Heart left ventricle (tissue), 16 donors: ENCODE results near the gene KIF1A. TPM values are rescaled to one million over a fixed set of nuclear protein-coding genes. Genes with fewer than 3 reads are reported as not detected.

Source experiments
- ATAC-seq, 4 donors: fragments of 200-7000 bp; cut with Tn5 transposase; one replicate each; pipeline ENCODE4 v1.9.1; 2020 to 2022; ENCODE audit warnings: moderate library complexity in 4 of 4, mild to moderate bottlenecking in 3 of 4, moderate number of reproducible peaks in 1 of 4
- DNase-seq, 5 donors: peaks; one replicate each; pipeline ENCODE4 v3.0.0-alpha.2; 2020
- H3K27ac ChIP-seq, 12 donors: fragments of 200-600 bp; sonication (generic) in 4 of 12; one replicate each; pipeline versions ENCODE4 v1.5.0 to v1.8.0; 2016 to 2022; ENCODE audit warnings: mild to moderate bottlenecking in 2 of 12
- H3K27me3 ChIP-seq, 9 donors: fragments of 200-600 bp; sonication (generic) in 2 of 9; one replicate each; pipeline versions ENCODE4 v1.5.1 to v1.8.0; 2016 to 2022; ENCODE audit warnings: mild to moderate bottlenecking in 3 of 9
- H3K36me3 ChIP-seq, 9 donors: fragments of 200-600 bp; sonication (generic) in 2 of 9; one replicate each; pipeline versions ENCODE4 v1.5.0 to v1.8.0; 2018 to 2022; ENCODE audit warnings: mild to moderate bottlenecking in 2 of 9
- H3K4me1 ChIP-seq, 12 donors: fragments of 200-600 bp; sonication (generic) in 4 of 12; one replicate each; pipeline versions ENCODE4 v1.5.0 to v1.8.0; 2016 to 2022; ENCODE audit warnings: mild to moderate bottlenecking in 3 of 12
- H3K4me3 ChIP-seq, 12 donors: fragments of 200-600 bp; sonication (generic) in 4 of 12; one replicate each; pipeline versions ENCODE4 v1.5.0 to v1.8.0; 2017 to 2022; ENCODE audit warnings: mild to moderate bottlenecking in 9 of 12, moderate library complexity in 4 of 12
- H3K9me3 ChIP-seq, 12 donors: fragments of 200-600 bp; sonication (generic) in 4 of 12; one replicate each; pipeline versions ENCODE4 v1.5.0 to v1.8.0; 2016 to 2022; ENCODE audit warnings: mild to moderate bottlenecking in 1 of 12
- POLR2A ChIP-seq, 2 donors: fragments of 450-650 bp; IDR thresholded peaks; one replicate each; pipeline ENCODE4 v1.6.1; 2017; ENCODE audit warnings: antibody characterized with exemption in 2 of 2, mild to moderate bottlenecking in 2 of 2, moderate library complexity in 2 of 2
- WGBS, 4 donors: extraction: QIAGEN DNeasy Blood & Tissue Kit in 2 of 4; methylation state at CpG; one replicate each; pipeline versions ENCODE4 v1.1.5 to v1.1.7; 2013 to 2018; 5-methylcytosine and 5-hydroxymethylcytosine counted together
- intact Hi-C, 10 donors: fragments of 100-400 bp; cut with DNase I; formaldehyde crosslinking; loops; one replicate each; pipeline versions ENCODE4 v1.11.1 to v1.14.2; 2022
- polyA plus RNA-seq, 2 donors: library from polyadenylated mRNA; stranded (reverse); fragments of 200-250 nt; gene quantifications; one replicate each; pipeline ENCODE4 v1.2.3, GENCODE V29; 2013
- total RNA-seq, 9 donors: library from RNA; depleted of rRNA in 2 of 9; stranded (reverse); fragments of >200 nt in 2 of 9; fragmentation: NEBNext Ultra II Directional in 3 of 9; extraction: Animal tissue kit (Norgen Biotek cat#: 25700) in 3 of 9; gene quantifications; one replicate each; pipeline versions ENCODE4 v1.1.0 to v1.2.4, GENCODE V29; 2016 to 2023
- TF ChIP-seq, protein P1 (sequence below), 12 donors: fragments of 200-600 bp; sonication (generic) in 4 of 12; IDR thresholded peaks; one replicate each; pipeline versions ENCODE4 v1.5.0 to v1.8.0; 2018 to 2022; ENCODE audit warnings: antibody characterized with exemption in 12 of 12, mild to moderate bottlenecking in 5 of 12
- donor health status: ischemic (EF 13 %, LVEDD 7.1; RV severe dilation, severe dysfunction).
- donor health status: healthy with polysubstance abuse.
- donor health status: DM: no; HTN: yes; CAD: no.
- donor health status: DM: no; HTN: no; CAD: no.
- donor health status: ischemic (EF 25% LVEDD 6.9; RV normal size, moderate dysfunction).
- donor health status: ischemic (EF 25% LVEDD 5.7; RV mildly dilated, moderate dysfunction).
- donor health status: healthy.
- donor health status: DM: yes; HTN: yes; CAD: no.
- donor health status: ischemic (EF 35%, LVEDD 5.7; RV mildly dilated, moderate dysfunction).
- donor health status: nonischemic (EF 11% LVEDD 7.7; RV severe dilation, severe dysfunction).
- donor health status: DM: yes; HTN: yes; CAD: no.
- donor health status: PGD.
- donor health status: ischemic (EF 29% LVEDD 5.4; RV normal size, mild dysfunction).
- donor health status: nonischemic (EF 23%, LVEDD 6.1; RV moderate dilation, normal function).

The KIF1A gene
- total and polyA plus RNA-seq, 11 donors, result 0.76 to 25.8 (median 2.7) TPM

DNA sequence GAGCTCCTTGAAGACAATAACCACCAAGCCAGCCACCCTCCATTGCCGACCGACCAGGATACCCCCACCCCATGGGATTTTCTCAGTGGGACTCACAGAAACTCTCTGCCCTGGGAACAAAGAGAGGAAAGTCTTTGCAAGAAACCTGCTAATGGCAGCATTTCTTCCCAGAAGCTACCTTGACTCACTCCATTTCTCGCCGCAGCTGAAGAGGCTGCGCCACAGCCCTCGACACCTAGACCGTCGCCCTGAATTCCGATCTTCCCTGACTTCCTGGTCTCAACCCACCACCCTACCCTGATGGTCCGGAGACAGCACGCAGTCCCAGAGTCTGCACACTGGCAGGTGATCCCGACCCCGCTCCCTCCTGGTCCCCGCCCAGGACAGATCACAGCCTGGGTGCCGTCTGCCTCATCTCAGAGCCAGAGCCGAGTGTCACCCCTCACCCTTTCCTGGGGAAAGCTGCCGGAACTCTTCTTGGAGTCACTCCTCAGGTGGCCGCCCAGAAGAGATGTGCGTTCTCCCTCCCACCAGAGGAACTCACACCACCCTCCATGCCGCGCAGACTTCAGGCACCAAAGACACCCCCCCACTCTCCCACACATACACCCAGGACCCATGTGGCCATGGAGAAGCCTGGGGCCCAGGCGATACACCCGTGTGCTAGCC, 103.8 kb downstream of the KIF1A start:
- WGBS, 4 donors, result 86 to 91% (median 88%) methylated on average over 23 of the region's 23 CpGs
- intact Hi-C loops, result no loop called here
- TF ChIP-seq, protein P1, sequence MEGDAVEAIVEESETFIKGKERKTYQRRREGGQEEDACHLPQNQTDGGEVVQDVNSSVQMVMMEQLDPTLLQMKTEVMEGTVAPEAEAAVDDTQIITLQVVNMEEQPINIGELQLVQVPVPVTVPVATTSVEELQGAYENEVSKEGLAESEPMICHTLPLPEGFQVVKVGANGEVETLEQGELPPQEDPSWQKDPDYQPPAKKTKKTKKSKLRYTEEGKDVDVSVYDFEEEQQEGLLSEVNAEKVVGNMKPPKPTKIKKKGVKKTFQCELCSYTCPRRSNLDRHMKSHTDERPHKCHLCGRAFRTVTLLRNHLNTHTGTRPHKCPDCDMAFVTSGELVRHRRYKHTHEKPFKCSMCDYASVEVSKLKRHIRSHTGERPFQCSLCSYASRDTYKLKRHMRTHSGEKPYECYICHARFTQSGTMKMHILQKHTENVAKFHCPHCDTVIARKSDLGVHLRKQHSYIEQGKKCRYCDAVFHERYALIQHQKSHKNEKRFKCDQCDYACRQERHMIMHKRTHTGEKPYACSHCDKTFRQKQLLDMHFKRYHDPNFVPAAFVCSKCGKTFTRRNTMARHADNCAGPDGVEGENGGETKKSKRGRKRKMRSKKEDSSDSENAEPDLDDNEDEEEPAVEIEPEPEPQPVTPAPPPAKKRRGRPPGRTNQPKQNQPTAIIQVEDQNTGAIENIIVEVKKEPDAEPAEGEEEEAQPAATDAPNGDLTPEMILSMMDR (IDR thresholded peaks at IDR 0.05), result no peak
- TF ChIP-seq POLR2A (IDR thresholded peaks at IDR 0.05), result no peak

DNA sequence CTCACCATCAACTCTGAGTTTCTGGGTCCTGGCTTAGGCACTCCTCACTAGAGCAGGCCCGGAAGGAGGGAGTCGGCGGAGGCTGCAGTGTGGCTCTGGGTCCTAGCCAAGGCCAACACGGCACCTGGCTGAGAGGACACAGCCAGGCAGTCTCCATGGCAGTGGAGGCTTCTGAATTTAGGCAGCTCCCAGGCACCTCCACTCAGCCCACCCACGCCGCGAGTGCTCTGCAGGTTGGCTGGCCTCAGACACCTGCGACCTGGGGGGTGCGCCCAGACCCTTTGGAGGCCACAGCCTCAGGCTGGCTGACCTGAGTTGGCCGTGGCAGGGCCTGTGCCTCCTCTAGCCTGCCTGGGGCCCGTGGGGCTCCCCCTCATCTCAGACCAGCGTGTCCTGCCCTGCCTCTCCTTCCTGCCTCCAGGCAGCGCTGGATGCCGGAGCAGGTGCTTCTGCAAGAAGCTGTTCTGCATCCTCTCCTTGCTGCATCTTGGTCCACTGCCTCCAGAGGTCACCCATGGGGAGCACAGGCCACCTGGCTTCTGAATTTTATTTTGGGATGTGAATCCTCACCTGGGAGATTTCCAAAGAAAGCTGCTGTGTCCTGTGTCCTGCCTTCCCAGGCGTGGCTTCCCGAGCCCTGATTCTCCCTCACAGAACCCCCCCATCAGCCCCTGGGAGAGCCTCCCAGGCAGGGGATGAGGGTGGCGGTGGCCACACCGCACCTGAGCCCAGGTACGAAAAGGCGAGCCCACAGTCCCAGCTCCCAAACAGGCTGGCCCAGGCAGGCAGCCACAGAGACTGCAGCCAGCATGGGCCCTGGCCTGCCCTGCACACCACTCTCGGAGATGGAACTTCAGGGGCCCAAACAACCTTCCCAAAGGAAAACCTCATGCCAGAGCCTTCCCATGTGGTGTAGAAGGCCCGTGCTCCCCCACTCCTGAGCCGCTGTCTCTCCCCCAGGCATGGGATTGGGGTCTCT, 105.0 kb downstream of the KIF1A start:
- intact Hi-C loops, result no loop called here

More for the DNA sequence above, 103.8 kb downstream of the KIF1A start:
- no peak overlapping the region for H3K27ac ChIP-seq
- H3K27me3 ChIP-seq, result peaks cover 0 to 14% (median 0%) of the 10 kb centered on the region in 9 donors
- no peaks in the 10 kb centered on the region for H3K4me1 ChIP-seq
- ATAC-seq (no peak), DNase-seq (peak in 1 of 5 donors; percentile 44)
- H3K4me3 ChIP-seq, result no peak overlapping the region
- H3K36me3 ChIP-seq, result no peaks in the 10 kb centered on the region
- H3K9me3 ChIP-seq, result no peaks in the 10 kb centered on the region

DNA sequence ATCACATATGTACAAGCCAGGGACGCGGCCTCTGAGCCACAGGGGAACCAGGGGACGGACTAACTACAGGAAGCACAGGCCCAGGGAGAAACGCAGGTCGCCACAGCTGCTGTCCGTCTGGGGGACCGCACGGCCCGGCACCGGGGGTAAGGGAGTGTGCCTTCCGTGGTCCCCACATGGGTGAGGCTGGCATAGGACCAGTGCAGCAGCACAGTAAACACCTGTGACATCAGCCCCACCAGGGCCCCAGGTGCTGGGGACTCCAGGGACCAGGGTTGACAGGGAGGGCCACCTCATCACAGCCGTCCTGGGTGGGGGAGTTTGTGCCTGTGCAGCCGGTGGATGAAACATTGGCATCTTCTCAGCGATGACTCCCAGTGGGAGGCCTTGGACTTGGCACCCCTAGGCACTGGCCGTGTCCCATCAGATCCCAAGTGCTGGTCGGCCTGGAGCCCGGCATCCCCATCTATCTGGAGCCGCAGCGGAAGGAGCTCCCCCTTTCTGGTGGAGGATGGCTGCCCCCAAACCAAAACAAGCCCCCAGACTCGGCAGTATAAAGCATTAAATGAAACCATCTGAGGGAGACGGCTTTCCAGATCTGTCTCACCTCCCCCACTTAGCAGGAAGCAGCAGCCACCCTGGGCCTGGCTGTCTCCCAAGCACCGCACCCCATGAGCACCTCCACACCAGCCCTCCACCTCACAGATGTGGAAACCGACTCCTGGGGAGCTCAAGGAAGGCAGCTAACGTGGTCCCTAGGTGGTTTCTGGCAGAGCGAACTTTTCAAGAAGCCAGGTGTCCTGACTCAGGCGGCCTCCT, 105.9 kb downstream of the KIF1A start:
- Histone ChIP-seq H3K36me3 (no peaks in the 10 kb centered on the region), H3K4me1 (no peaks in the 10 kb centered on the region), H3K4me3 (no peak overlapping the region), H3K9me3 (no peaks in the 10 kb centered on the region), H3K27ac (no peak overlapping the region), H3K27me3 (peaks cover 0 to 28% (median 0%) of the 10 kb centered on the region in 9 donors)
- 58 to 71% (median 67%) methylated on average over 17 to 26 of the region's 26 CpGs for WGBS, 4 donors
- intact Hi-C loops, result no loop called here
- ATAC-seq (no peak), DNase-seq (peak in 1 of 5 donors; percentile 33)
- no peak for TF ChIP-seq POLR2A (IDR thresholded peaks at IDR 0.05)
- TF ChIP-seq, protein P1 (IDR thresholded peaks at IDR 0.05), result no peak

More for the DNA sequence above, 105.0 kb downstream of the KIF1A start:
- 68 to 81% (median 72%) methylated on average over 14 to 23 of the region's 23 CpGs for WGBS, 4 donors
- H3K27ac ChIP-seq, result no peak overlapping the region
- peak in 1 of 5 donors; percentile 50 for DNase-seq
- H3K36me3 ChIP-seq, result no peaks in the 10 kb centered on the region
- no peaks in the 10 kb centered on the region for H3K9me3 ChIP-seq
- TF ChIP-seq, protein P1 (IDR thresholded peaks at IDR 0.05), result no peak
- TF ChIP-seq POLR2A (IDR thresholded peaks at IDR 0.05), result no peak
- ATAC-seq, result no peak
- peaks cover 0 to 21% (median 0%) of the 10 kb centered on the region in 9 donors for H3K27me3 ChIP-seq
- no peaks in the 10 kb centered on the region for H3K4me1 ChIP-seq
- H3K4me3 ChIP-seq, result no peak overlapping the region
